Tibial artery (tissue), 4 donors: ENCODE measurements around the gene NPR3.
A peak's percentile ranks its signal among the peaks of the same experiment; 100 is the strongest.

Source experiments
- DNase-seq, 2 donors: peaks; one replicate each; pipeline ENCODE4 v3.0.0-alpha.2; 2019
- H3K27ac ChIP-seq, 2 donors: fragments of 200-600 bp; sonication (generic) in 1 of 2; 1 replicate in 1 of 2; 2 replicates in 1 of 2; pipeline ENCODE4 v1.5.1; 2018 to 2019; ENCODE audit warnings: mild to moderate bottlenecking in 1 of 2
- H3K27me3 ChIP-seq, 2 donors: fragments of 200-600 bp; sonication (generic) in 1 of 2; one replicate each; pipeline versions ENCODE4 v1.5.1 to v1.6.0; 2016 to 2019
- H3K36me3 ChIP-seq, 3 donors: fragments of 200-600 bp; sonication (generic) in 2 of 3; one replicate each; pipeline ENCODE4 v1.5.1; 2016 to 2019; ENCODE audit warnings: mild to moderate bottlenecking in 2 of 3
- H3K4me1 ChIP-seq, 4 donors: fragments of 200-600 bp; sonication (generic) in 2 of 4; 1 replicate in 3 of 4; 2 replicates in 1 of 4; pipeline ENCODE4 v1.5.1; 2016 to 2019
- H3K4me3 ChIP-seq, 2 donors: fragments of 200-600 bp; sonication (generic) in 1 of 2; 1 replicate in 1 of 2; 2 replicates in 1 of 2; pipeline ENCODE4 v1.5.1; 2018 to 2019; ENCODE audit warnings: mild to moderate bottlenecking in 2 of 2
- H3K9me3 ChIP-seq, 3 donors: fragments of 200-600 bp; sonication (generic) in 1 of 3; one replicate each; pipeline ENCODE4 v1.5.1; 2016 to 2019
- intact Hi-C: fragments of 100-400 bp; cut with DNase I; formaldehyde crosslinking; loops from one replicate; pipeline ENCODE4 v1.15.0; 2023; ENCODE audit warnings: low total_unique reads
- TF ChIP-seq, protein P1 (sequence below), 2 experiments: fragments of 200-600 bp in 1 of 2; fragments of 450-650 bp in 1 of 2; IDR thresholded peaks; one replicate each; pipeline ENCODE4 v1.5.1; 2017 to 2019; ENCODE audit warnings: antibody characterized with exemption in 2 of 2, mild to moderate bottlenecking in 1 of 2, moderate library complexity in 1 of 2

Gene NPR3, protein sequence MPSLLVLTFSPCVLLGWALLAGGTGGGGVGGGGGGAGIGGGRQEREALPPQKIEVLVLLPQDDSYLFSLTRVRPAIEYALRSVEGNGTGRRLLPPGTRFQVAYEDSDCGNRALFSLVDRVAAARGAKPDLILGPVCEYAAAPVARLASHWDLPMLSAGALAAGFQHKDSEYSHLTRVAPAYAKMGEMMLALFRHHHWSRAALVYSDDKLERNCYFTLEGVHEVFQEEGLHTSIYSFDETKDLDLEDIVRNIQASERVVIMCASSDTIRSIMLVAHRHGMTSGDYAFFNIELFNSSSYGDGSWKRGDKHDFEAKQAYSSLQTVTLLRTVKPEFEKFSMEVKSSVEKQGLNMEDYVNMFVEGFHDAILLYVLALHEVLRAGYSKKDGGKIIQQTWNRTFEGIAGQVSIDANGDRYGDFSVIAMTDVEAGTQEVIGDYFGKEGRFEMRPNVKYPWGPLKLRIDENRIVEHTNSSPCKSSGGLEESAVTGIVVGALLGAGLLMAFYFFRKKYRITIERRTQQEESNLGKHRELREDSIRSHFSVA

GRCh38 chr5:32710550-32711361, at the start of gene NPR3:
NPR3 (plus strand) TSS chr5:32711321; CDS start chr5:32711777, 456 bp downstream.
- DNase-seq: peak; percentile 35 to 76
- TF ChIP-seq, protein P1, sequence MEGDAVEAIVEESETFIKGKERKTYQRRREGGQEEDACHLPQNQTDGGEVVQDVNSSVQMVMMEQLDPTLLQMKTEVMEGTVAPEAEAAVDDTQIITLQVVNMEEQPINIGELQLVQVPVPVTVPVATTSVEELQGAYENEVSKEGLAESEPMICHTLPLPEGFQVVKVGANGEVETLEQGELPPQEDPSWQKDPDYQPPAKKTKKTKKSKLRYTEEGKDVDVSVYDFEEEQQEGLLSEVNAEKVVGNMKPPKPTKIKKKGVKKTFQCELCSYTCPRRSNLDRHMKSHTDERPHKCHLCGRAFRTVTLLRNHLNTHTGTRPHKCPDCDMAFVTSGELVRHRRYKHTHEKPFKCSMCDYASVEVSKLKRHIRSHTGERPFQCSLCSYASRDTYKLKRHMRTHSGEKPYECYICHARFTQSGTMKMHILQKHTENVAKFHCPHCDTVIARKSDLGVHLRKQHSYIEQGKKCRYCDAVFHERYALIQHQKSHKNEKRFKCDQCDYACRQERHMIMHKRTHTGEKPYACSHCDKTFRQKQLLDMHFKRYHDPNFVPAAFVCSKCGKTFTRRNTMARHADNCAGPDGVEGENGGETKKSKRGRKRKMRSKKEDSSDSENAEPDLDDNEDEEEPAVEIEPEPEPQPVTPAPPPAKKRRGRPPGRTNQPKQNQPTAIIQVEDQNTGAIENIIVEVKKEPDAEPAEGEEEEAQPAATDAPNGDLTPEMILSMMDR (IDR thresholded peaks at IDR 0.05): no peak
- Histone ChIP-seq H3K4me3 (peak within 1 kb of the TSS; percentile 76 to 78), H3K27me3 (no peaks in the 10 kb centered on the region), H3K4me1 (peaks cover 0 to 26% (median 10%) of the 10 kb centered on the region in 4 donors), H3K36me3 (no peaks in the 10 kb centered on the region), H3K27ac (peak within 1 kb of the TSS; percentile 77 to 95), H3K9me3 (no peaks in the 10 kb centered on the region)
- intact Hi-C loops: loop anchor here (5.0 kb wide), 2 partner anchors 52 to 142 kb away; no protein-coding TSS in a partner anchor

DNA sequence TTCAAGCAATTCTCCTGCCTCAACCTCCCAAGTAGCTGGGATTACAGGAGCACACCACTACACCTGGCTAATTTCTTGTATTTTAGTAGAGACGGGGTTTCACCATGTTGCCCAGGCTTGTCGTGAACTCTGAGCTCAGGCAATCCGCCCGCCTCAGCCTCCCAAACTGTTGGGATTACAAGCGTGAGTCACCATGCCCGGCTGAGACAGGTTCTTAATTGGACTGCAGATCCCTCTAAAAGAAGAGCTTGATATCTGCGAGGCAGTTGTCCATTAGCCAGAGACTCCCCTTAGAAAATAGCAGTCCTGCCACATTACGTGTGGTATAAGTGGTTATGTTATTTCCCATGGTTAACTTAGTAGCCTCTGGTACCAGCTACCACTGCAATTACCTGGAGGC, 46.6 kb upstream of the NPR3 start:
- DNase-seq: no peak
- TF ChIP-seq, protein P1 (IDR thresholded peaks at IDR 0.05): no peak
- Histone ChIP-seq H3K9me3 (peaks cover 0 to 16% (median 0%) of the 10 kb centered on the region in 3 donors), H3K4me3 (no peak overlapping the region), H3K4me1 (no peaks in the 10 kb centered on the region), H3K27ac (no peak overlapping the region), H3K36me3 (no peaks in the 10 kb centered on the region), H3K27me3 (no peaks in the 10 kb centered on the region)
- intact Hi-C loops: no loop called here

GRCh38 chr5:32668552-32668951, 42.6 kb upstream of the NPR3 start:
- intact Hi-C loops: no loop called here
- H3K27ac ChIP-seq: no peak overlapping the region
- no peaks in the 10 kb centered on the region for H3K4me1 ChIP-seq
- TF ChIP-seq, protein P1 (IDR thresholded peaks at IDR 0.05): no peak
- H3K27me3 ChIP-seq: no peaks in the 10 kb centered on the region
- H3K9me3 ChIP-seq: peaks cover 0 to 13% (median 2%) of the 10 kb centered on the region in 3 donors
- H3K4me3 ChIP-seq: no peak overlapping the region
- H3K36me3 ChIP-seq: no peaks in the 10 kb centered on the region
- DNase-seq: no peak

DNA sequence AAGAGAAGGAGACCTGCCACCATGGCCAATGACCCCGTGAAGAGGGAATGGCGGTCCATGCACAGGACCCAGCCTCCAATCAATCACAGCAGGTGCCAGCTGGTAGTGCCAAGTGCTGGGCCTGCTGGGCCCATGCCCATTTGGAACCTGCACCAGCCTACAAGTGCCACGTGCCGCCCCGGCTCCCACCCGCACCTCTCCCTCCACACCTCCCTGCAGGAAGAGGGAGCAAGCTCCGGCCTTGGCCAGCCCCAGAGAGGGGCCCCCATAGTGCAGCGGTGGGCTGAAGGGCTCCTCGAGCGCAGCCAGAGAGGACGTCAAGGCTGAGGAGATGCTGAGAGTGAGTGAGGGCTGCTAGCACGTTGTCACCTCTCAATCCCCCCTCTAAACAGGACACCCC, 37.8 kb upstream of the NPR3 start:
- Histone ChIP-seq H3K36me3 (no peaks in the 10 kb centered on the region), H3K9me3 (peaks cover 0 to 2% (median 0%) of the 10 kb centered on the region in 3 donors), H3K4me1 (peaks cover 0 to 12% (median 0%) of the 10 kb centered on the region in 4 donors), H3K27ac (no peak overlapping the region), H3K4me3 (no peak overlapping the region), H3K27me3 (no peaks in the 10 kb centered on the region)
- TF ChIP-seq, protein P1 (IDR thresholded peaks at IDR 0.05): no peak
- no peak for DNase-seq
- intact Hi-C loops: no loop called here

DNA sequence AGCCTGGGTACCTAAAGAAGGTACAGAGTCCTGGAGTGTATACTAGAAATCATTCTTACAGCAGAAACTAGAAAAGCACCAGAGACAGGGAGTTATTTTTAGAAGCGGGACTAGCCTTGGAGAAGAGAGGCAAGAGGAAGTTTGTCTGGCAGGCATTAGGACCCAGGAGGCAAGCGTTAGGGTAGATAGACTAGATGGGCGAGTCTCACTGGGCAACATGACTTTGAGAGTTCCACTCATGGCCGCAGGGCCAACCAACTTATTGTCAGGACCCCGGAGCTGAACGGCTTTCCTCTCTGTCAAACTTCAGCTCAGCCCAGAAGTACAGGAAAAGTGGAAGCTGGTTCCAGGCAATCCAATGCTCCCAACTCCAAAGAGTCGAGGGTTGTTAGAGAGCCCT, 34.1 kb upstream of the NPR3 start:
- intact Hi-C loops: no loop called here
- Histone ChIP-seq H3K4me3 (no peak overlapping the region), H3K27me3 (no peaks in the 10 kb centered on the region), H3K4me1 (peaks cover 0 to 12% (median 0%) of the 10 kb centered on the region in 4 donors), H3K36me3 (no peaks in the 10 kb centered on the region), H3K27ac (no peak overlapping the region), H3K9me3 (peaks cover 0 to 2% (median 0%) of the 10 kb centered on the region in 3 donors)
- no peak for DNase-seq
- TF ChIP-seq, protein P1 (IDR thresholded peaks at IDR 0.05): no peak
